Nephron (organoid): ENCODE results near the gene SLC23A1.
"Not testable (repeated sequence)": the region's sequence is repeated elsewhere in the genome, so short reads cannot be mapped to it uniquely, and the experiment has no call there.

Experiments
- H3K27ac Mint-ChIP-seq, 3 experiments: 2 replicates each; pipeline ENCODE4 v1.8.0; 2020; ENCODE audit warnings: mixed read lengths in 3 of 3, mild to moderate bottlenecking in 2 of 3, moderate library complexity in 1 of 3
- H3K27me3 Mint-ChIP-seq: 2 replicates; pipeline ENCODE4 v1.8.0; 2021; ENCODE audit warnings: low read depth, mild to moderate bottlenecking, moderate library complexity, mixed read lengths
- H3K36me3 Mint-ChIP-seq: 2 replicates; pipeline ENCODE4 v1.8.0; 2020; ENCODE audit warnings: low read depth, mixed read lengths
- H3K4me1 Mint-ChIP-seq: 2 replicates; pipeline ENCODE4 v1.8.0; 2020; ENCODE audit warnings: mixed read lengths
- H3K4me3 Mint-ChIP-seq, 3 experiments: 2 replicates each; pipeline ENCODE4 v1.8.0; 2020; ENCODE audit warnings: mild to moderate bottlenecking in 3 of 3, mixed read lengths in 3 of 3, moderate library complexity in 2 of 3
- H3K9me3 Mint-ChIP-seq: 2 replicates; pipeline ENCODE4 v1.8.0; 2020; ENCODE audit warnings: mixed read lengths
- TF ChIP-seq, protein P1 (sequence below), 3 experiments: fragments of 200-600 bp; sonication (generic); IDR thresholded peaks; one replicate each; pipeline ENCODE4 v1.5.0; 2021; ENCODE audit warnings: antibody characterized with exemption in 3 of 3; ENCODE audit not compliant: unreplicated experiment in 3 of 3

The SLC23A1 gene

DNA sequence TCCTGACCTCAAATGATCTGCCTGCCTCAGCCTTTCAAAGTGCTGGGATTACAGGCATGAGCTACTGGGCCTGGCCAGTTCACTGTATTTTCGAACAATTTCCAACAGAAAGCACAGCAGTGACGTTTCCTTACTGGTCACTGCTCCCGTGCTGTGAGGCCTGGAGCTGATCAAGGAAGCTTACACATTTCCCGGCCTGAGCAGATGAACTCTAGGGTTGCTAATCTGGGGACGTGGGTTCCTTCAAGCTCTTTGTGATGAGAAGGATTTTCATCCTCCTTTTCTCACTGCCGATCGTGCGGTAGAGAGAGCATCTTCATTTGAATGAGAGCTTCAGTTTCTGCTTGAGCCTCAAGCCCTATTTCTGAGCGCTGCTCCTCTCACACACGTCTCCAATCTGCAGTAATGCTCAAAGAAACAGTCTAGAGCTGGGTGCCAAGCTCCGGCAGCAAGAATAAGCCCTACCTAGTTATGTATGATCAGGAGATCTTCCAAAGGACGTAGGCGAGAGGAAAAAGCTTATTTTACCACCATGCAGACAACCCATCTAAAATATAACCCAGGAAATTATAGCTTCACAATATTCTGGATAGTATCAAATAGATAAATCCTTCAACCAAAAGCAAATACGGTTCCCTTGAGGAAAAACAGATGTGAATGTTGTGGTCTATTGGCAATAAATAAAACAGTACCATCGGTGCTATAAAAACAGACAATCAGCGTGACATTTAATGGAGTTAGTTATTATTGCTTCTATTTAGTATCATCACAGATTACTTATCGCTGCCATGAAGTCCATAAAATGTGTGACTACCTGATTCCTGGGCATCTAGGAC is 28.1 kb upstream of the SLC23A1 start:
- peaks cover 54% of the 10 kb centered on the region for H3K4me1 Mint-ChIP-seq
- H3K9me3 Mint-ChIP-seq: no peaks in the 10 kb centered on the region
- TF ChIP-seq, protein P1, sequence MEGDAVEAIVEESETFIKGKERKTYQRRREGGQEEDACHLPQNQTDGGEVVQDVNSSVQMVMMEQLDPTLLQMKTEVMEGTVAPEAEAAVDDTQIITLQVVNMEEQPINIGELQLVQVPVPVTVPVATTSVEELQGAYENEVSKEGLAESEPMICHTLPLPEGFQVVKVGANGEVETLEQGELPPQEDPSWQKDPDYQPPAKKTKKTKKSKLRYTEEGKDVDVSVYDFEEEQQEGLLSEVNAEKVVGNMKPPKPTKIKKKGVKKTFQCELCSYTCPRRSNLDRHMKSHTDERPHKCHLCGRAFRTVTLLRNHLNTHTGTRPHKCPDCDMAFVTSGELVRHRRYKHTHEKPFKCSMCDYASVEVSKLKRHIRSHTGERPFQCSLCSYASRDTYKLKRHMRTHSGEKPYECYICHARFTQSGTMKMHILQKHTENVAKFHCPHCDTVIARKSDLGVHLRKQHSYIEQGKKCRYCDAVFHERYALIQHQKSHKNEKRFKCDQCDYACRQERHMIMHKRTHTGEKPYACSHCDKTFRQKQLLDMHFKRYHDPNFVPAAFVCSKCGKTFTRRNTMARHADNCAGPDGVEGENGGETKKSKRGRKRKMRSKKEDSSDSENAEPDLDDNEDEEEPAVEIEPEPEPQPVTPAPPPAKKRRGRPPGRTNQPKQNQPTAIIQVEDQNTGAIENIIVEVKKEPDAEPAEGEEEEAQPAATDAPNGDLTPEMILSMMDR (IDR thresholded peaks at IDR 0.05; ENCODE audit: unreplicated experiment in 3 of 3): no peak
- no peak overlapping the region for H3K4me3 Mint-ChIP-seq
- H3K27me3 Mint-ChIP-seq: no peaks in the 10 kb centered on the region
- H3K36me3 Mint-ChIP-seq: peaks cover 19% of the 10 kb centered on the region
- H3K27ac Mint-ChIP-seq: peak overlapping the region in 1 of 3 experiments; percentile 18

DNA sequence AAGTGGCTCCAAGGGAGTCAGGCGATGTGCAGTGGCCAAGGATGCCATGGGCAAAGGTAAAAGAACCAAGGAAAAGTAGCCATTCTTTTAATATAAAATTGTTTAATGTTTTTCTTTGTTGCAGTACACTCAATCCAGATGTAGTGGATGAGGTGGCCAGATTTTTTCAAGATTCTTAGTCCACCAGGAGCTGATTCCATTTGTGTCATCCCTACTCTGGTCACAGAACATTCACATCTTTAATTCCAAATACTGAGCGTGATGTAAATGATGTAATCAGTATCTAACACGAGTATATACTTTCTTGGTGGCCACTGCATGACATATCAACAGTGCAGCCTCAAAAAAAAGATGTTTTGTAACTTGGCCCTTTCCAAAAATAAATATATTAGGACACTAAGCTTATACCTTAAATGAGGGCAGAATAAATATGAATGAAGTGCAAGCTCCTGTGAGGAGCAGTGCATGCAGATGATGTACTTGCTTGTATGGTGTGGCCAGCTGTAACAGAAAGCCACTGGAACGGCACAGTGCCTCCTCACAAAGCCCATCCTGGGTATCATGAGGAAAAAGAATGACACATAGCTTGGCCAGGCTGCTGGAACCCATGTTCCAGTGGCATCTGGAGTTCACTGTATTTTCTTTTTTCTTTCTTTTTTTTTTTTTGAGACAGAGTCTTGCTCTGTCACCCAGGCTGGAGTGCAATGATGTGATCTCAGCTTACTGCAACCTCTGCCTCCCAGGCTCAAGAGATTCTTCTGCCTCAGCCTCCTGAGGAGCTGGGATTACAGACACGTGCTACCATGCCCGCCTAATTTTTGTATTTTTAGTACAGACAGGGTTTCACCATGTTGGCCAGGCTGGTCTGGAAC is 27.3 kb upstream of the SLC23A1 start:
- H3K27me3 Mint-ChIP-seq: no peaks in the 10 kb centered on the region
- peaks cover 47% of the 10 kb centered on the region for H3K4me1 Mint-ChIP-seq
- H3K9me3 Mint-ChIP-seq: no peaks in the 10 kb centered on the region
- TF ChIP-seq, protein P1 (IDR thresholded peaks at IDR 0.05; ENCODE audit: unreplicated experiment in 3 of 3): no peak
- H3K36me3 Mint-ChIP-seq: peaks cover 19% of the 10 kb centered on the region
- no peak overlapping the region for H3K27ac Mint-ChIP-seq
- no peak overlapping the region for H3K4me3 Mint-ChIP-seq

DNA sequence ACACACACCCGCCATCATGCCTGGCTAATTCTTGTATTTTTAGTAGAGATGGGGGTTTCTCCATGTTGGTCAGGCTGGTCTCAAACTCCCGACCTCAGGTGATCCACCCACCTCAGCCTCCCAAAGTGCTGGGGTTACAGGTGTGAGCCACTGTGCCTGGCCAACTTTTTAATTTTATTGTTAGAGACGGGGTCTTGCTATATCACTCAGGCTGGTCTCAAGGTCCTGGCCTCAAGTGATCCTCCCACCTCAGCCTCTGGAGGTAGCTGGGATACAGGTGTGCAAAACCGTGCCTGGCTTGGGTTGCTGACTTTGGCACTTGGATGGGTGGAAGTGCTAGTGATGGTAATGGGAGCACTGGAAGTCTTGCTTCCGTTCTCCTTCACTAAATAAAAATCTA is 26.0 kb upstream of the SLC23A1 start:
- not testable (repeated sequence) for H3K4me3 Mint-ChIP-seq, H3K9me3 Mint-ChIP-seq, H3K27me3 Mint-ChIP-seq, H3K27ac Mint-ChIP-seq
- H3K4me1 Mint-ChIP-seq: peaks cover 42% of the 10 kb centered on the region
- H3K36me3 Mint-ChIP-seq: peaks cover 19% of the 10 kb centered on the region

DNA sequence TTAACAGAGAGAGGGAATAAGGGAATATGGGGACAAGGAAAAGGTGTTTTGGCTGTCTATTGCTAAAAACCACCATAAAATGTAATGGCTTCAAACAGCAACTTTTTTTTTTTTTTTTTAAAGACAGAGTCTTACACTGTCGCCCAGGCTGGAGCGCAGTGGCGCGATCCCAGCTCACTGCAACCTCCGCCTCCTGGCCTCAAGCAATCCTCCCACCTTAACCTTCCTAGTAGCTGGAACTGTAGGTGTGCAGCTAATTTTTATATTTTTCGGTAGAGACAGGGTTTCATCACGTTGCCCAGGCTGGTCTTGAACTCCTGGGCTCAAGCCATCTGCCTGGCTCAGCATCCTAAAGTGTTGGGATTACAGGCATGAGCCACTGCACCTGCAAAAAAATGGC is 25.1 kb upstream of the SLC23A1 start:
- peaks cover 43% of the 10 kb centered on the region for H3K4me1 Mint-ChIP-seq
- H3K9me3 Mint-ChIP-seq: no peaks in the 10 kb centered on the region
- TF ChIP-seq, protein P1 (IDR thresholded peaks at IDR 0.05; ENCODE audit: unreplicated experiment in 3 of 3): no peak
- no peaks in the 10 kb centered on the region for H3K27me3 Mint-ChIP-seq
- peaks cover 12% of the 10 kb centered on the region for H3K36me3 Mint-ChIP-seq
- H3K4me3 Mint-ChIP-seq: no peak overlapping the region
- H3K27ac Mint-ChIP-seq: no peak overlapping the region

DNA sequence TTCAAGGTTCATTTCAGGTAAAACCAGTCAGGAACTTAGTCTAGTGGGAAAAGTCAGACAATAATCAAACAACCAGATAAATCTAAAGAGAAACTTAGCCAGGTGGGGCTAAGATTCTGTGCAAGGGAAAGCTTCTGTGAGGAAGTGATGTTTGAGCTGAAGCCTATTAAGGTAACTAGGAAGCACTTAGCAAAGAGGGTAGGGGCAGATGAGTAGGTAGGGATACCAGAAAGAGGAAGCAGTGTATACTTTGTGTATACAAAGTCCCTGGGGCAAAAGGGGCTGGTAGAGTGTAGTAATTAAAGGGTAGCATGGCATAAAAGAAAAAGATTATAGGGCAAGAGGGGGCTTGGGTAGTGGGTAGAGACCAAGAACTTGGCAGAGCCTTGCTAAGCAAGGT is 24.4 kb upstream of the SLC23A1 start:
- TF ChIP-seq, protein P1 (IDR thresholded peaks at IDR 0.05; ENCODE audit: unreplicated experiment in 3 of 3): no peak
- Mint-ChIP-seq H3K36me3 (peaks cover 7% of the 10 kb centered on the region), H3K27me3 (no peaks in the 10 kb centered on the region), H3K9me3 (no peaks in the 10 kb centered on the region), H3K4me3 (no peak overlapping the region), H3K27ac (no peak overlapping the region), H3K4me1 (peaks cover 40% of the 10 kb centered on the region)

DNA sequence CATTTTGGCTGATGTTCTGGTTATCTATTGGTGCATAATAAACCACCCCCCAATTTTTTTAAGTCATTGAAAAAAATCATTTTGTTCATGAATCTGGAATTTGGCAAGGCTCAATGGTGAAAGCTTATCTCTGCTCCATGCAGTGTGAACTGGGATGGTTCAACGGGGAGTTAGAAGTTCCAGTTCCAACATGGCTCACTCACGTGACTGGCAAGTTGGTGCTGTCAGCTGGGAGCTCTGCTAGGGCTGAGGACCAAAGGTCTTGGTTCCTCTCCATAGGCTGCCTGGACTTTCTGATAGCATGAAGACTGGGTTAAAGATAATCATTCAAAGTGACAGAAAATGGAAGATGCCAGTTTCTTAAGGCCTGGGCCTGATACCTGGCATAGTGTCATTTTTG is 23.9 kb upstream of the SLC23A1 start:
- H3K4me3 Mint-ChIP-seq: no peak overlapping the region
- TF ChIP-seq, protein P1 (IDR thresholded peaks at IDR 0.05; ENCODE audit: unreplicated experiment in 3 of 3): no peak
- peaks cover 5% of the 10 kb centered on the region for H3K36me3 Mint-ChIP-seq
- no peak overlapping the region for H3K27ac Mint-ChIP-seq
- H3K4me1 Mint-ChIP-seq: peaks cover 39% of the 10 kb centered on the region
- no peaks in the 10 kb centered on the region for H3K9me3 Mint-ChIP-seq
- no peaks in the 10 kb centered on the region for H3K27me3 Mint-ChIP-seq
